ENCODE measurements around the gene CHST8. TPM values are rescaled to one million over a fixed set of nuclear protein-coding genes. Genes with fewer than 3 reads are reported as not detected.

The CHST8 gene
- total and polyA plus RNA-seq, 4 donors, result 3.3 to 17.7 (median 10.5) TPM

DNA sequence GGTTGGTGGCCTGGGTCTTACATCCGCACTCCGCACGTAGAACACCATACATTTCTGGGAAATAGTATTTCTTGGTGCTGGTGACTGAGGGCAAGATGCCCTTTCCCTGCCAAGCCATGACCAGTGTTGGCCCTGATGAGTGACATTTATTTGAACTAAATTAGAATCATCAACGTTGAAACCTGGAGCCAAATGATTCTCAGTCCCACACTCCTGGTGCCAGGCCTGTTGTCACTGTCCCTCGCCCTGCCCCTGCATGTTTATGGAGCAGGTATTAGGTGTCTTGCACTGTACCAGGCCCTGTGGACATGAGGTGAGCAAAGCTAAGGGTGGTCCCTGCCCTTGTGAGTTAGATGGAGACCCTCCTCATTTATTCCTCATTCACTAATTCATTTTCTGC, 5.8 kb downstream of the CHST8 start:
- no peaks in the 10 kb centered on the region for H3K9me3 ChIP-seq (ENCODE audit: control insufficient read depth, insufficient read depth, low read length)
- H3K4me3 ChIP-seq (ENCODE audit: low read depth, low read length), result no peak overlapping the region
- WGBS (ENCODE audit: insufficient coverage), result no CpG with 5 or more reads among the region's 5 CpGs
- H3K4me1 ChIP-seq (ENCODE audit: control insufficient read depth, insufficient read depth, low read length), result peaks cover 40% of the 10 kb centered on the region
- H3K27ac ChIP-seq (ENCODE audit: low read depth, low read length), result no peak overlapping the region
- H3K36me3 ChIP-seq (ENCODE audit: control insufficient read depth, insufficient read depth, low read length), result no peaks in the 10 kb centered on the region
- peaks cover 30% of the 10 kb centered on the region for H3K27me3 ChIP-seq (ENCODE audit: control insufficient read depth, insufficient read depth, low read length)
- DNase-seq (ENCODE audit: low read depth in 4 of 6, low spot score in 6 of 6), result no peak

GRCh38 chr19:33627962-33628839, 6.4 kb downstream of the CHST8 start:
- Histone ChIP-seq H3K4me1 (ENCODE audit: control insufficient read depth, insufficient read depth, low read length) (peaks cover 33% of the 10 kb centered on the region), H3K4me3 (ENCODE audit: low read depth, low read length) (no peak overlapping the region), H3K36me3 (ENCODE audit: control insufficient read depth, insufficient read depth, low read length) (no peaks in the 10 kb centered on the region), H3K27me3 (ENCODE audit: control insufficient read depth, insufficient read depth, low read length) (peaks cover 23% of the 10 kb centered on the region), H3K9me3 (ENCODE audit: control insufficient read depth, insufficient read depth, low read length) (no peaks in the 10 kb centered on the region), H3K27ac (ENCODE audit: low read depth, low read length) (no peak overlapping the region)
- 90% methylated on average over 12 of the region's 12 CpGs for WGBS (ENCODE audit: insufficient coverage)
- no peak for DNase-seq (ENCODE audit: low read depth in 4 of 6, low spot score in 6 of 6)

- peaks cover 15% of the 10 kb centered on the region for H3K27me3 ChIP-seq (ENCODE audit: control insufficient read depth, insufficient read depth, low read length)
- WGBS (ENCODE audit: insufficient coverage), result 76% methylated on average over 13 of the region's 13 CpGs
- no peak overlapping the region for H3K4me3 ChIP-seq (ENCODE audit: low read depth, low read length)
- no peaks in the 10 kb centered on the region for H3K9me3 ChIP-seq (ENCODE audit: control insufficient read depth, insufficient read depth, low read length)
- no peak overlapping the region for H3K27ac ChIP-seq (ENCODE audit: low read depth, low read length)
- DNase-seq (ENCODE audit: low read depth in 4 of 6, low spot score in 6 of 6), result no peak
- H3K4me1 ChIP-seq (ENCODE audit: control insufficient read depth, insufficient read depth, low read length), result peaks cover 24% of the 10 kb centered on the region
- H3K36me3 ChIP-seq (ENCODE audit: control insufficient read depth, insufficient read depth, low read length), result no peaks in the 10 kb centered on the region
Observed at GRCh38 chr19:33628921-33629825, 7.4 kb downstream of the CHST8 start.

DNA sequence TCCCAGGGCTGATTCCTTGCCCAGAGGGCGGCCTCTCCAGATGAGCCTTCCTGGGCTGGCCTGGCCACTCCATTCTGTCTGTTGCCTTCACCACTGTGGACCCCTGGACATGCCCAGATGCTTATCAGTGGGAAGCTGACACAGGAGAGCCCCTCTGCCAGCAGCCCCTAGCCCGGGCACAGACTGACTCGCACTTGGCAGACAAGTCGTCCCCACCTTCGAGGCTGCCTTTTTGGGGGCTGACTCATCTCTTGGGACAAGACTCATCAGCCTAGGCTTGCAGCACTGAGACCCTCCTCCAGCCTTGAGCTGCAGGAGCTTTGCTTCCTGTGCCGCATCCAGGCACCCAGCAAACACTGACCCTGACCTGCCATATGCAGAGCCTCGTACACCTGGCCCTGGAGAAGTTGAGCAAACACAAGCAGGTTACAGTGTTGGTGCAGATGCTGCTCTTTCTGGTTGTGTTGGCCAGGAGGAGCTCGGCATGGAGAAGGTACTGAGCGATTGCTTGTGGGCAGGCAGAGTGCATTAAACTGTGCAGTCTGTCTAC, 8.1 kb downstream of the CHST8 start:
- no peak overlapping the region for H3K4me3 ChIP-seq (ENCODE audit: low read depth, low read length)
- H3K27me3 ChIP-seq (ENCODE audit: control insufficient read depth, insufficient read depth, low read length), result peaks cover 9% of the 10 kb centered on the region
- no peak for DNase-seq (ENCODE audit: low read depth in 4 of 6, low spot score in 6 of 6)
- H3K9me3 ChIP-seq (ENCODE audit: control insufficient read depth, insufficient read depth, low read length), result no peaks in the 10 kb centered on the region
- peaks cover 17% of the 10 kb centered on the region for H3K4me1 ChIP-seq (ENCODE audit: control insufficient read depth, insufficient read depth, low read length)
- WGBS (ENCODE audit: insufficient coverage), result 83% methylated on average over 9 of the region's 9 CpGs
- H3K27ac ChIP-seq (ENCODE audit: low read depth, low read length), result no peak overlapping the region
- H3K36me3 ChIP-seq (ENCODE audit: control insufficient read depth, insufficient read depth, low read length), result no peaks in the 10 kb centered on the region

DNA sequence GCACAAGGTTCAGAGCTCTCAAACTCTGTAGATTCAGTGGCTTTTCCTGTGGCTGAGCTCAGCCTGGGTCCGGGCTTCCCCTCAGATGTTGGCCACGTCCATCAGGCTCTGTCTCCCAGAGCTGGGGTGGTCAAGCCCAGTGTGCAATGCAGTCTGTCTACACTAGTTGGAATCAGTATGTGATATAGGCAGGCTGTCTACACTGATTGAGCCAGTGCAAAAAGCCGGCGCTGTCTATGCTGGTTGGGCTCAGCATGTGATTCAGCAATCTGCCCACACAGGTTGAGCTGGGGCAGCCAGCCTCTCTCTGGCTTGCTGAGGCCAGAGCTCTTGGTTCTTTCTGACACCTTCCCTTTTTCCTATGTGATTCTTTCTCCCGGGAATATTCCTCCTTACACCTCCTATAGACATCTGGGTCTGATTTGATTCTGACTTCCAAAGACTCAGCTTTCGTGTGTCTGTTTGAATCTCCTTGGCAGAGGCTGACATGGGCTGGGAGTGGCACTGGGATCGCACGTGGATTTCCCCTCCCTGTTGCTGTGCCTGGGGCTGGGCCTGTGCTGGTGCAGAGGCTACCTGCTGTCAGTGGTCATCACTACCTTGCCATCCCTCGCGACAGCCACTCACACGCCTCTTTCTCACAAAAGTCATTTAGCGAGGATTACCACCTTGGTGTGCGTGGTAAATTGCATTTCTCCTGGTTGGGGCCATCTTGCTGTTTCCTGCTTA, 9.3 kb downstream of the CHST8 start:
- DNase-seq (ENCODE audit: low read depth in 4 of 6, low spot score in 6 of 6), result no peak
- Histone ChIP-seq H3K36me3 (ENCODE audit: control insufficient read depth, insufficient read depth, low read length) (no peaks in the 10 kb centered on the region), H3K4me1 (ENCODE audit: control insufficient read depth, insufficient read depth, low read length) (peaks cover 17% of the 10 kb centered on the region), H3K27ac (ENCODE audit: low read depth, low read length) (no peak overlapping the region), H3K27me3 (ENCODE audit: control insufficient read depth, insufficient read depth, low read length) (peaks cover 4% of the 10 kb centered on the region), H3K9me3 (ENCODE audit: control insufficient read depth, insufficient read depth, low read length) (no peaks in the 10 kb centered on the region), H3K4me3 (ENCODE audit: low read depth, low read length) (no peak overlapping the region)
- WGBS (ENCODE audit: insufficient coverage), result 78% methylated on average over 10 of the region's 13 CpGs

DNA sequence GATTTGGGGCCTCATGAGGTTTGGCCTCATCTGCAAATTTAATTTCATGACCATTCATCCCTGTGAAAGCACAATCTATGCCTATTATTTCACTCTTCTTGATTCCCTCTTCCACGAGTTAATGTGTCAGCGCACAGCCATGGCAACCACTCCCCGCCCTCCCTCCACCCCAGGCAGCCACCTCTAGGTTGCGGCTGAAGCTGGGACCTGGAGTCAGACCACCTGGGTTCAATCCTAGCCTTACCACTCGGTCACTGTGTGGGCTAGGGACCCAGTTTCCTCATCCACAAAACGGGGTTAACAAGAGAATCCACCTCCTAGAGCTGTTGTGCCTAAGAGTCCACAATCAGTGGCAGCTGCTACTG, 9.8 kb downstream of the CHST8 start:
- peaks cover under 1% of the 10 kb centered on the region for H3K27me3 ChIP-seq (ENCODE audit: control insufficient read depth, insufficient read depth, low read length)
- H3K4me3 ChIP-seq (ENCODE audit: low read depth, low read length), result no peak overlapping the region
- H3K27ac ChIP-seq (ENCODE audit: low read depth, low read length), result no peak overlapping the region
- H3K36me3 ChIP-seq (ENCODE audit: control insufficient read depth, insufficient read depth, low read length), result no peaks in the 10 kb centered on the region
- 45% methylated on average over 4 of the region's 6 CpGs for WGBS (ENCODE audit: insufficient coverage)
- peaks cover 17% of the 10 kb centered on the region for H3K4me1 ChIP-seq (ENCODE audit: control insufficient read depth, insufficient read depth, low read length)
- DNase-seq (ENCODE audit: low read depth in 4 of 6, low spot score in 6 of 6), result peak in 1 of 6 donors; percentile 35
- H3K9me3 ChIP-seq (ENCODE audit: control insufficient read depth, insufficient read depth, low read length), result no peaks in the 10 kb centered on the region

DNA sequence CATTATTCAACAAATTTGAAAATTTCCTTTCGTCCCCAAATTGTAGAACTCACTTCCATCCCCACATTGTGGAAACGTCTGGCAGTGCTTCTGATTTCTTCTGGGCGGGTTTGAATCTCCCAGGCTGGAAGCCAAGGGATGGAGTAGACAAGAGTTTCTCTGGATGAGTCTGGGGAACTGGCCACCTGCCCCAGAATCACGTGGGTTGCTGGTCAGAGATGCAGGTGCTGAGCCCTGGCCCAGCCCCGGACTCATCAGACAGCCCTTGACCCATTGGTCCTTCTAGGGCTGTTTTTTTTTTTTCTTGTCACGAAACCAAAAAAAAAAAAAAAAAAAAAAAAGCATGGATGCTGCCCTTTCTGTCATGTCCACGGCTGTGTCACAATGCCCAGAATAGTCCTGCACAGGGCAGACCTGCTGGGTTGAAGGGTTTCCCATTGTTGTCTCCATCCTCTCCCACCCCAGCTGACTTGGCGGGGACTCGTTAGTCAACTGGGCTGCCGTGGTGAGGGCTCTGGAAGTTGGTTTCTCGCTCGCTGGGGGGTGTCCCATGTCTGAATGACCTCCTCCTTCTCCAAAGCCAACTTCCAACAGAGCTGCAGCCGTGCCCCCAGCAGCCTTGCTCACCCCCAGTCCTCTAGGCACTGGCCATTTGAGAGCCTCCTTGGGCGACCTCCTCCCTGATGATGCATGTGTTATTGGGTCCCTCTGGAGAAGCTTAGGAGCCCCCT, 12.8 kb downstream of the CHST8 start:
- 59% methylated on average over 7 of the region's 14 CpGs for WGBS (ENCODE audit: insufficient coverage)
- Histone ChIP-seq H3K27me3 (ENCODE audit: control insufficient read depth, insufficient read depth, low read length) (no peaks in the 10 kb centered on the region), H3K27ac (ENCODE audit: low read depth, low read length) (no peak overlapping the region), H3K9me3 (ENCODE audit: control insufficient read depth, insufficient read depth, low read length) (no peaks in the 10 kb centered on the region), H3K36me3 (ENCODE audit: control insufficient read depth, insufficient read depth, low read length) (no peaks in the 10 kb centered on the region), H3K4me1 (ENCODE audit: control insufficient read depth, insufficient read depth, low read length) (peaks cover 14% of the 10 kb centered on the region), H3K4me3 (ENCODE audit: low read depth, low read length) (no peak overlapping the region)
- no peak for DNase-seq (ENCODE audit: low read depth in 4 of 6, low spot score in 6 of 6)

DNA sequence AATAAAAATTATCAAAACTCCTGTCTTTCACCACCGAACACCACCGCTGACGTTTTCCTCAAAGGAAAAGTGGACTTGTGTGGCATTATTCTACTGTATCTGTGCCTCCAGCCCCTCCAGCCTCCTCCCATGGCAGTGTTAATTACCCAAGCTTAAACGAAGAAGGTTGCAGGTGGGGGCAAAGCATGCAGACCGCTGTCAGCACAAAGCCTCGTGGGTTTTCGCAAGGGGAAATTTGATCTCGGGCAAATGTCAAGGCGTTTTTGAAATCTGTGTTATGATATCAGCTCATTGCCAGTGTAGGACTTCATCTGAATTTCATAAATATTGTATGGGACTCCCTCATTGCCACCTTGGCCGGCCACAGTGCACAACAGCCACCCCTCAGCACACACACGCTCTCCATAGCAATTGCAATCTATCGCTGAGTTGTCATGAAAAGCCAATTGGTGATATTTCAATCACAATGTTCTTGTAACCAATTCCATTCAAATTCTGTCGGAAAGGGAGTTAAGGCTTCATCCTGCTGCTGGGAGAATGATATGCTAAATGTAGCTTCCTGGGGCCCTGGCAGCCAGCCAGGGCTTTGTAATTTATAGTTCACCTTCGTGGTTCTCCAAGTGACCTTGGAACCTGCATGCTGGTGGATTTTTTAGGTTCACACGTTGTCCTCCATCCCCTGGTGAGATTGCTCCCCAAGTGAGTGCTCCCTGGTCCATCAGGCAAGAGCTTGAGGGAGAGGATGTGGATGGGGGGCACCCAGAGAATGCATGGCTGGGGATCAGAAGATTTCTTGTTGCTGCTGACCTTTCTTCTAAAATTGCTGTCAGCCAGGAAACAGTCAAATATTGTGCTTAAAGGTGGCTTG, 16.6 kb downstream of the CHST8 start:
- peak in 1 of 6 donors; percentile 59 for DNase-seq (ENCODE audit: low read depth in 4 of 6, low spot score in 6 of 6)
- no peaks in the 10 kb centered on the region for H3K9me3 ChIP-seq (ENCODE audit: control insufficient read depth, insufficient read depth, low read length)
- no peaks in the 10 kb centered on the region for H3K27me3 ChIP-seq (ENCODE audit: control insufficient read depth, insufficient read depth, low read length)
- no peaks in the 10 kb centered on the region for H3K4me1 ChIP-seq (ENCODE audit: control insufficient read depth, insufficient read depth, low read length)
- H3K27ac ChIP-seq (ENCODE audit: low read depth, low read length), result no peak overlapping the region
- 19% methylated on average over 7 of the region's 15 CpGs for WGBS (ENCODE audit: insufficient coverage)
- no peak overlapping the region for H3K4me3 ChIP-seq (ENCODE audit: low read depth, low read length)
- H3K36me3 ChIP-seq (ENCODE audit: control insufficient read depth, insufficient read depth, low read length), result no peaks in the 10 kb centered on the region

All from spinal cord (tissue), 10 donors.